IMR-90 (cell line): ENCODE measurements around the gene FGGY. TPM values are rescaled to one million over a fixed set of nuclear protein-coding genes. Genes with fewer than 3 reads are reported as not detected.

Experiments used
- ATAC-seq: fragments of 200-7000 bp; cut with Tn5 transposase; 2 replicates; pipeline ENCODE4 v1.9.1; 2020; ENCODE audit warnings: low read depth, mild to moderate bottlenecking, moderate library complexity
- BruUV-seq: library from RNA; stranded (reverse); fragments of 400-500 nt; replicated peaks from 2 replicates; lab custom pipeline; 2021; lab: Mats Ljungman, UMichigan
- CTCF ChIA-PET: fragments of 300-600 bp; formaldehyde crosslinking; extraction: SDS; loops from one replicate; lab custom pipeline; 2021; ENCODE audit warnings: antibody characterized with exemption; lab: Yijun Ruan, JAX
- POLR2A ChIA-PET: fragments of 300-600 bp; sonication (Branson Sonifier 250); formaldehyde crosslinking; loops from one replicate; lab custom pipeline; 2022; ENCODE audit warnings: antibody characterized with exemption; ENCODE audit not compliant: unreplicated experiment; lab: Charles Lee
- DNase-seq: peaks from one replicate; pipeline ENCODE4 v3.0.0; 2013
- H2AFZ ChIP-seq: replicated peaks from 2 replicates; pipeline ENCODE3; 2013; ENCODE audit warnings: low read length, mild to moderate bottlenecking; ENCODE audit not compliant: poor library complexity
- H2AK5ac ChIP-seq: 2 replicates; pipeline ENCODE4 v1.6.1; 2013; ENCODE audit warnings: low read depth, low read length, inconsistent platforms
- H2AK9ac ChIP-seq: replicated peaks from 2 replicates; pipeline ENCODE3; 2013; ENCODE audit warnings: mild to moderate bottlenecking, low read depth, low read length, moderate library complexity; ENCODE audit not compliant: poor library complexity
- H2BK120ac ChIP-seq: 2 replicates; pipeline ENCODE4 v1.6.1; 2013; ENCODE audit warnings: low read depth, low read length, inconsistent platforms
- H2BK15ac ChIP-seq: 3 replicates; pipeline ENCODE4 v1.6.1; 2013; ENCODE audit warnings: low read depth, low read length, inconsistent platforms
- H2BK20ac ChIP-seq: 2 replicates; pipeline ENCODE4 v1.6.1; 2013; ENCODE audit warnings: low read depth, mild to moderate bottlenecking, inconsistent platforms, low read length, moderate library complexity
- H2BK5ac ChIP-seq: 2 replicates; pipeline ENCODE4 v1.6.1; 2013; ENCODE audit warnings: mild to moderate bottlenecking, low read depth, low read length, inconsistent platforms; ENCODE audit not compliant: poor library complexity, severe bottlenecking
- H3K14ac ChIP-seq: replicated peaks from 2 replicates; pipeline ENCODE4 v1.6.1; 2013; ENCODE audit warnings: low read depth, low read length, inconsistent platforms
- H3K18ac ChIP-seq: 2 replicates; pipeline ENCODE4 v1.6.1; 2013; ENCODE audit warnings: low read depth, low read length, control low read depth
- H3K23ac ChIP-seq: 2 replicates; pipeline ENCODE4 v1.6.1; 2013; ENCODE audit warnings: low read depth, low read length, inconsistent platforms
- H3K27ac ChIP-seq: 2 replicates; pipeline ENCODE4 v1.5.1; 2013; ENCODE audit warnings: mild to moderate bottlenecking, control low read depth, low read length; ENCODE audit not compliant: insufficient read depth
- H3K27me3 ChIP-seq: 2 replicates; pipeline ENCODE4 v1.6.1; 2013; ENCODE audit warnings: low read length; ENCODE audit not compliant: control insufficient read depth, insufficient read depth
- H3K36me3 ChIP-seq: 2 replicates; pipeline ENCODE4 v1.6.1; 2013; ENCODE audit warnings: low read length, mixed read lengths; ENCODE audit not compliant: control insufficient read depth, insufficient read depth
- H3K4ac ChIP-seq: 2 replicates; pipeline ENCODE4 v1.6.1; 2013; ENCODE audit warnings: low read depth, low read length, inconsistent platforms
- H3K4me1 ChIP-seq: 2 replicates; pipeline ENCODE4 v1.6.1; 2013; ENCODE audit warnings: low read length, mixed read lengths; ENCODE audit not compliant: control insufficient read depth, insufficient read depth
- H3K4me2 ChIP-seq: 2 replicates; pipeline ENCODE4 v1.6.1; 2013; ENCODE audit warnings: low read depth, mild to moderate bottlenecking, control low read depth, low read length, moderate library complexity
- H3K4me3 ChIP-seq: 2 replicates; pipeline ENCODE4 v1.5.1; 2013; ENCODE audit warnings: low read depth, mild to moderate bottlenecking, control low read depth, low read length, moderate library complexity; ENCODE audit not compliant: insufficient read depth
- H3K56ac ChIP-seq: 2 replicates; pipeline ENCODE4 v1.6.1; 2013; ENCODE audit warnings: low read length, inconsistent platforms; ENCODE audit not compliant: insufficient read depth; ENCODE audit errors: extremely low read depth
- H3K79me1 ChIP-seq, 2 experiments: 2 replicates each; pipeline ENCODE4 v1.6.1; 2013; ENCODE audit warnings: low read length in 2 of 2, inconsistent platforms in 1 of 2, low read depth in 1 of 2
- H3K9ac ChIP-seq: 2 replicates; pipeline ENCODE4 v1.6.1; 2013; ENCODE audit warnings: low read depth, low read length, control low read depth
- H3K9me1 ChIP-seq: 2 replicates; pipeline ENCODE4 v1.6.1; 2013; ENCODE audit warnings: low read length, inconsistent platforms; ENCODE audit not compliant: insufficient read depth
- H3K9me3 ChIP-seq: 2 replicates; pipeline ENCODE4 v1.6.1; 2013; ENCODE audit warnings: low read length; ENCODE audit not compliant: control insufficient read depth, insufficient read depth
- H4K20me1 ChIP-seq: 2 replicates; pipeline ENCODE4 v1.6.1; 2013; ENCODE audit warnings: low read length, inconsistent platforms; ENCODE audit not compliant: insufficient read depth
- H4K5ac ChIP-seq: 2 replicates; pipeline ENCODE4 v1.6.1; 2013; ENCODE audit warnings: mild to moderate bottlenecking, low read depth, low read length, control low read depth
- H4K8ac ChIP-seq, 2 experiments: 2 replicates each; pipeline ENCODE4 v1.6.1; 2013; ENCODE audit warnings: low read depth in 2 of 2, low read length in 2 of 2, control low read depth in 1 of 2, inconsistent platforms in 1 of 2
- H4K91ac ChIP-seq: 2 replicates; pipeline ENCODE4 v1.6.1; 2013; ENCODE audit warnings: low read depth, low read length, inconsistent platforms; ENCODE audit not compliant: insufficient read depth
- CEBPB ChIP-seq: IDR thresholded peaks from 2 replicates; pipeline ENCODE4 v1.6.1; 2012; ENCODE audit warnings: low read depth, low read length, improper control_type of control experiment
- CTCF ChIP-seq: conservative IDR thresholded peaks from 2 replicates; pipeline ENCODE4 v1.5.1; 2012; ENCODE audit warnings: mild to moderate bottlenecking, low read depth, low read length, improper control_type of control experiment
- MAZ ChIP-seq: IDR thresholded peaks from 2 replicates; pipeline ENCODE4 v1.6.1; 2012; ENCODE audit warnings: low read depth, mild to moderate bottlenecking, low read length, improper control_type of control experiment, moderate library complexity, borderline replicate concordance
- MXI1 ChIP-seq: IDR thresholded peaks from 2 replicates; pipeline ENCODE4 v1.6.1; 2012; ENCODE audit warnings: low read depth, mild to moderate bottlenecking, low read length, moderate library complexity, borderline replicate concordance
- NFE2L2 ChIP-seq: fragments of 150-350 bp; IDR thresholded peaks from 2 replicates; pipeline ENCODE4 v1.6.1; 2016; ENCODE audit warnings: low read depth, mild to moderate bottlenecking, low read length
- POLR2A ChIP-seq: IDR thresholded peaks from 2 replicates; pipeline ENCODE4 v1.6.1; 2012; ENCODE audit warnings: mild to moderate bottlenecking, low read depth, low read length
- RAD21 ChIP-seq: IDR thresholded peaks from 2 replicates; pipeline ENCODE4 v1.6.1; 2012; ENCODE audit warnings: low read length, improper control_type of control experiment
- SMC3 ChIP-seq: fragments of 150-350 bp; IDR thresholded peaks from 2 replicates; pipeline ENCODE4 v1.6.1; 2016; ENCODE audit warnings: low read depth, mild to moderate bottlenecking, antibody characterized with exemption, low read length, moderate library complexity
- WGBS, 2 experiments: methylation state at CpG; one replicate each; pipeline versions ENCODE4 v1.1.5 to v1.1.7; 2013; ENCODE audit warnings: missing lambda C conversion rate in 2 of 2; ENCODE audit not compliant: insufficient read length in 1 of 2; ENCODE audit errors: extremely low coverage in 2 of 2; 5-methylcytosine and 5-hydroxymethylcytosine counted together
- dilution Hi-C: fragments of 300-500 bp; cut with HindIII; formaldehyde crosslinking; loops from one replicate; pipeline ENCODE4 v1.14.3; 2018; ENCODE audit warnings: low sequenced_read_pairs; ENCODE audit not compliant: unreplicated experiment
- in situ Hi-C: fragments of 300-500 bp; cut with MboI; formaldehyde crosslinking; loops from 3 replicates; pipeline ENCODE4 v1.14.3; 2019; ENCODE audit warnings: low sequenced_read_pairs, inconsistent platforms, mixed read lengths
- intact Hi-C: fragments of 100-400 bp; cut with micrococcal nuclease; formaldehyde crosslinking; loops from 2 replicates; pipeline ENCODE4 v1.10.0; 2022
- polyA plus RNA-seq, 3 experiments: library from polyadenylated mRNA; depleted of rRNA; stranded (reverse); fragments of >200 nt; gene quantifications; 2 replicates each; pipeline ENCODE4 v1.2.3, GENCODE V29; 2012; ENCODE audit warnings: low replicate concordance in 1 of 3
- total RNA-seq: library from RNA; depleted of rRNA; stranded (reverse); fragments of >200 nt; gene quantifications from 2 replicates; pipeline ENCODE4 v1.2.3, GENCODE V29; 2012

Gene FGGY
- total and polyA plus RNA-seq, 2 of the 4 experiments (the other 2 are of a cell fraction), result 5.6 to 14.0 TPM

- no peak overlapping the region for H3K4me3 ChIP-seq
- no peak for ATAC-seq
- intact Hi-C loops (no loop called here), in situ Hi-C loops (no loop called here), dilution Hi-C loops (no loop called here)
- ChIA-PET CTCF (no interaction called here), POLR2A (no interaction called here)
- H2AFZ ChIP-seq, result no peak overlapping the region
- no peak overlapping the region for H4K91ac ChIP-seq
- no peak overlapping the region for H3K14ac ChIP-seq
- no peak overlapping the region for H4K8ac ChIP-seq
- no peak overlapping the region for H2AK5ac ChIP-seq
- WGBS, 2 experiments, result no CpG with 5 or more reads among the region's 3 CpGs
- H3K9ac ChIP-seq, result no peak overlapping the region
- H4K5ac ChIP-seq, result no peak overlapping the region
- DNase-seq, result no peak
- no peaks in the 10 kb centered on the region for H4K20me1 ChIP-seq
- no peak overlapping the region for H3K18ac ChIP-seq
- no peak overlapping the region for H3K56ac ChIP-seq
- H2BK120ac ChIP-seq, result no peak overlapping the region
- H3K9me1 ChIP-seq, result no peaks in the 10 kb centered on the region
- TF ChIP-seq NFE2L2 (no peak), RAD21 (no peak), MAZ (no peak), SMC3 (no peak), MXI1 (no peak), CEBPB (no peak), POLR2A (no peak), CTCF (no peak)
- BruUV-seq, result no TSS peak
- H3K9me3 ChIP-seq, result peaks cover 2% of the 10 kb centered on the region
- no peaks in the 10 kb centered on the region for H3K36me3 ChIP-seq
- no peak overlapping the region for H2BK15ac ChIP-seq
- H3K4me1 ChIP-seq, result peaks cover 3% of the 10 kb centered on the region
- no peak overlapping the region for H2BK5ac ChIP-seq
- no peak overlapping the region for H3K4me2 ChIP-seq
- no peak overlapping the region for H2BK20ac ChIP-seq
- H3K23ac ChIP-seq, result no peak overlapping the region
- H2AK9ac ChIP-seq, result no peak overlapping the region
- no peaks in the 10 kb centered on the region for H3K27me3 ChIP-seq
- H3K27ac ChIP-seq, result no peak overlapping the region
- H3K4ac ChIP-seq, result no peak overlapping the region
- no peaks in the 10 kb centered on the region for H3K79me1 ChIP-seq
Observed at GRCh38 chr1:59411147-59411546, 114.3 kb downstream of the FGGY start.
